Measurements from ENCODE around the gene TGFA.

The TGFA gene

DNA sequence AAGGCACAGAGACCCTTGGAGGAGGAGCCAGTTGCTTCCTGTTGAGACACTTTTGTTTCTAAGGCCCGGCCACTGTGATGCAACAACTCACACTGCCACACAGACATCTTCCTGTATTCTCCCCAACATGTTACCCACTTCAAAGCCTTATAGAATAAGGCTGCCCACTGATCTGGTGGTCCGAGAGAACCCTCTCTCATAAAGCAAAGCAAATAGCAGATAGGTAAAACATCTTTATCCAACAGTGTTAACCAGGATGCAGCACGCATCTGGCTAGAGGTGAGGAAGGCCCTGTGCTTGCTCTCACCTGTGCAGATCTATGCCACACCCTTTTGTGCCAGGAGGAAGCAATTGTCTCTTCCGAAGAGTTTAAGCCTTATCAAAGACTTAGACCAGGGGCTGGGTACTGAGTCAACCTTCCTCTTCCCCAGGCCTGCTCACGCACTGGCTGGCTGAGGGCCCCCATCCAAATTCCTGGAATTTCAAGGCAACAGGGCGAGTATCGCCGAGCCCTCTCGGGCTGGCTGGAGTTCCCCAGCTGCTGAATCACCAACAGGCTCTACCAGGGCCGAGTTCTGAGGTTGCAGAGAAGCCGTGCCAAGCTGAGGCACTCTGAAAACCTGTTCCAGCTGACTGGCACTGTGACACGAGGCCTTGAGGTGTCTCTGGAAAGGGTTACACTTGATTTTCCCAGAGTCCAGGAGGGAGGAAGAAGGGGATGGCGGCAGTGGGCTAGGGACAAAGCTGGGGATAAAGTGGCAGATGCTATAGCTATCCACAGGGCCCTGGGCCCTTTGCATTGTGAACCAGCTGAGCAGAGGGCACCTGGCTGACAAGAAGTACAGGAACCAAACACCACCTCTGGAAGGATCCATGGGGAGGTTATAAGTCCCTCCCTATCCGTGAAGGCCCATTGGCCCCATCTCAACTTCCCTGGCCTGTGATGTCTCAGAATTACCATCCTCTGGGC lies 29.3 kb downstream of the TGFA start:
- no peaks in the 10 kb centered on the region for H3K9me3 Mint-ChIP-seq
- H3K4me1 Mint-ChIP-seq (ENCODE audit: low read depth) = peaks cover 20% of the 10 kb centered on the region
- H3K36me3 Mint-ChIP-seq (ENCODE audit: low read depth) = no peaks in the 10 kb centered on the region
- H3K27ac Mint-ChIP-seq = peak overlapping the region; percentile 46
- H3K27me3 Mint-ChIP-seq = no peaks in the 10 kb centered on the region
- DNase-seq = peak; percentile 37
- H3K4me3 Mint-ChIP-seq = no peak overlapping the region

DNA sequence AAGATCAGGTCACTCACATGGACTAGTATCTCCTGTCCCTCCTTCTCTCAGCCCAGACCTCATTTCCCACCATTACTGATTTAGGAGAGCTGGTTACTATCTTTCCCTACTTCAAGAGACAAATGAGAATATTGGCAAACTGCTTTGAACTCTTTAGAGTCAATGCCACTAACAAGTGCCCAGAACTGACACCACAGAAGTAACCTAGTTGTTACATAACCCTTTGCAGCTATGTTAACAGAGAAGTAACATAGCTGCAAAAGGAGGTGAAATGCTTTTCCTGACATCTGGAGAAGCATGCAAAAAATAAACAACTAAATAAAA lies 30.0 kb downstream of the TGFA start:
- H3K9me3 Mint-ChIP-seq = no peaks in the 10 kb centered on the region
- H3K36me3 Mint-ChIP-seq (ENCODE audit: low read depth) = no peaks in the 10 kb centered on the region
- peaks cover 20% of the 10 kb centered on the region for H3K4me1 Mint-ChIP-seq (ENCODE audit: low read depth)
- no peak for DNase-seq
- H3K27me3 Mint-ChIP-seq = no peaks in the 10 kb centered on the region
- H3K4me3 Mint-ChIP-seq = no peak overlapping the region
- H3K27ac Mint-ChIP-seq = peak overlapping the region; percentile 46

GRCh38 chr2:70522627-70523026 lies 31.0 kb downstream of the TGFA start:
- Mint-ChIP-seq H3K4me1 (ENCODE audit: low read depth) (peaks cover 20% of the 10 kb centered on the region), H3K27me3 (no peaks in the 10 kb centered on the region), H3K27ac (no peak overlapping the region), H3K9me3 (no peaks in the 10 kb centered on the region), H3K36me3 (ENCODE audit: low read depth) (no peaks in the 10 kb centered on the region), H3K4me3 (no peak overlapping the region)
- DNase-seq = no peak

- peaks cover 29% of the 10 kb centered on the region for H3K4me1 Mint-ChIP-seq (ENCODE audit: low read depth)
- H3K9me3 Mint-ChIP-seq = no peaks in the 10 kb centered on the region
- DNase-seq = no peak
- no peaks in the 10 kb centered on the region for H3K36me3 Mint-ChIP-seq (ENCODE audit: low read depth)
- no peak overlapping the region for H3K4me3 Mint-ChIP-seq
- no peaks in the 10 kb centered on the region for H3K27me3 Mint-ChIP-seq
- no peak overlapping the region for H3K27ac Mint-ChIP-seq
These were observed 32.8 kb downstream of the TGFA start for GRCh38 chr2:70520825-70521224.

- DNase-seq = no peak
- Mint-ChIP-seq H3K9me3 (no peaks in the 10 kb centered on the region), H3K27ac (no peak overlapping the region), H3K4me1 (ENCODE audit: low read depth) (peaks cover 24% of the 10 kb centered on the region), H3K4me3 (no peak overlapping the region), H3K27me3 (no peaks in the 10 kb centered on the region), H3K36me3 (ENCODE audit: low read depth) (no peaks in the 10 kb centered on the region)
These were observed 34.2 kb downstream of the TGFA start for GRCh38 chr2:70519453-70519852.

DNA sequence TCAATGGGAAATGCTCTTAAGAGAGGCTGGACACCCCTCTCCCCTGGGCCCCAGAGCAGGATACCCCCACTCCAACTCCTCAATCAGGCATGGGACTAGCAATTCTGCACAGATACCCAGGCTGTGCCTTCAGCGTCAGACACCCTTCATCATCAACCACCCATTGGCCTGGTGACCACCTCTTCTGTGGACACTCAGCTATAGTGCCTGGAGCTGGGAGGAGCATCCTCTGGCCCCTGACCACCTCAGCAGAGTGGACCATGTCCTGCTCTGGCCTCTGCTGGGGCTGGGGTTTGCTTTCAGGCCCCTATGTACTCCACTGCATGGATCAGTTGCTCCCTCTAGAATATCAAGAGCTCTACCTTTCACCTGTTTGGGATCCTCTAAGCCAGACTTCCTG lies 35.1 kb downstream of the TGFA start:
- H3K36me3 Mint-ChIP-seq (ENCODE audit: low read depth) = no peaks in the 10 kb centered on the region
- no peaks in the 10 kb centered on the region for H3K27me3 Mint-ChIP-seq
- no peak for DNase-seq
- no peaks in the 10 kb centered on the region for H3K9me3 Mint-ChIP-seq
- H3K4me1 Mint-ChIP-seq (ENCODE audit: low read depth) = peaks cover 15% of the 10 kb centered on the region
- H3K27ac Mint-ChIP-seq = no peak overlapping the region
- no peak overlapping the region for H3K4me3 Mint-ChIP-seq

- Mint-ChIP-seq H3K4me3 (no peak overlapping the region), H3K27me3 (no peaks in the 10 kb centered on the region), H3K27ac (no peak overlapping the region), H3K4me1 (ENCODE audit: low read depth) (peaks cover 11% of the 10 kb centered on the region), H3K36me3 (ENCODE audit: low read depth) (no peaks in the 10 kb centered on the region), H3K9me3 (no peaks in the 10 kb centered on the region)
- DNase-seq = no peak
These were observed 35.8 kb downstream of the TGFA start for GRCh38 chr2:70517804-70518203.

- Mint-ChIP-seq H3K4me1 (ENCODE audit: low read depth) (peaks cover 11% of the 10 kb centered on the region), H3K36me3 (ENCODE audit: low read depth) (no peaks in the 10 kb centered on the region), H3K4me3 (no peak overlapping the region), H3K9me3 (no peaks in the 10 kb centered on the region), H3K27me3 (no peaks in the 10 kb centered on the region), H3K27ac (no peak overlapping the region)
- no peak for DNase-seq
These were observed 37.0 kb downstream of the TGFA start for GRCh38 chr2:70516596-70516995.

GRCh38 chr2:70515938-70516337 lies 37.7 kb downstream of the TGFA start:
- no peak overlapping the region for H3K27ac Mint-ChIP-seq
- H3K36me3 Mint-ChIP-seq (ENCODE audit: low read depth) = no peaks in the 10 kb centered on the region
- H3K9me3 Mint-ChIP-seq = no peaks in the 10 kb centered on the region

GRCh38 chr2:70514612-70515055 lies 39.0 kb downstream of the TGFA start:
- H3K27ac Mint-ChIP-seq = no peak overlapping the region
- H3K4me3 Mint-ChIP-seq = no peak overlapping the region
- H3K4me1 Mint-ChIP-seq (ENCODE audit: low read depth) = peaks cover 11% of the 10 kb centered on the region
- DNase-seq = no peak
- no peaks in the 10 kb centered on the region for H3K27me3 Mint-ChIP-seq
- no peaks in the 10 kb centered on the region for H3K36me3 Mint-ChIP-seq (ENCODE audit: low read depth)
- no peaks in the 10 kb centered on the region for H3K9me3 Mint-ChIP-seq

More at GRCh38 chr2:70515938-70516337, 37.7 kb downstream of the TGFA start:
- Mint-ChIP-seq H3K27me3 (no peaks in the 10 kb centered on the region), H3K4me3 (no peak overlapping the region), H3K4me1 (ENCODE audit: low read depth) (peaks cover 11% of the 10 kb centered on the region)
- DNase-seq = no peak

- Mint-ChIP-seq H3K4me1 (ENCODE audit: low read depth) (peaks cover 11% of the 10 kb centered on the region), H3K4me3 (no peak overlapping the region), H3K27ac (no peak overlapping the region), H3K27me3 (no peaks in the 10 kb centered on the region), H3K36me3 (ENCODE audit: low read depth) (no peaks in the 10 kb centered on the region), H3K9me3 (no peaks in the 10 kb centered on the region)
- DNase-seq = no peak
These were observed 39.9 kb downstream of the TGFA start for GRCh38 chr2:70513738-70514137.

DNA sequence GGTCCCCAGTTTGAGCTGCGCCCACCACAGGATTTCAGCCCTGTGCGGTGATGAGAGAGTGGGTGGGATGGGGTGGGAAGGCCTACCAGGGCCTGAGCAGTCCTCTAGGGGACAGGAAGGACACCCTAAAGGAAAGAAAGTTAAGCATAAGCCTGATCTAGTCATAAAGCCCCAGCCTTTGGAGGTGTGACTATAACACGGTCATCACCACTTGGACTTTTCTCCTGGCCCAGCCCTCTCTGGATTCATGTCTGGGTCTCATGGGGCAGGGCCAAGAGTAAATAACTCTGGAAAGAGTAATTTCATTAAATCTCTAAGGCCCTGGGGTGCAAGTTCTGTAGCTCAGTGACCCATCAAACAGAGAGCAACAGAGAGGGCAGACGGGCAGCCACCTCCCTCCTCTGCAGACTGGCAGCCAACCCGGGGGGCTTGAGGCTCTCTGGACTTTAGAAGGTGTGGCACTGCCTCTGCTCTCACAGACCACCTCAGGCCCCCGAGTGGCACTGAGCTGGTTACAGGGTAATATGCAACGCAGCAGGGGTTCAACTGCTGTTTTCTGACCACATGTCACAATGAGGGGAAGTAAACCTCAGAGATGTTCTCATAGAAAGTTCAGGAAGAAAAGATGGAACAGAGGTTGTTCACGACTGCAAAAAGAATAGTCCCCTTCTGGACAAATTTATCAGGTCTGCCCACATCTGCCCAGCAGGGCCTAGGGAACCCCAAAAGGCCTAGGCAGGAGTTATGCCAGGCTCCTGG lies 41.5 kb downstream of the TGFA start:
- DNase-seq = no peak
- Mint-ChIP-seq H3K27me3 (no peaks in the 10 kb centered on the region), H3K9me3 (no peaks in the 10 kb centered on the region), H3K4me3 (no peak overlapping the region), H3K4me1 (ENCODE audit: low read depth) (peaks cover 11% of the 10 kb centered on the region), H3K27ac (no peak overlapping the region), H3K36me3 (ENCODE audit: low read depth) (no peaks in the 10 kb centered on the region)

GRCh38 chr2:70510313-70510712 lies 43.3 kb downstream of the TGFA start:
- DNase-seq = no peak
- no peaks in the 10 kb centered on the region for H3K9me3 Mint-ChIP-seq
- H3K27me3 Mint-ChIP-seq = no peaks in the 10 kb centered on the region
- no peaks in the 10 kb centered on the region for H3K4me1 Mint-ChIP-seq (ENCODE audit: low read depth)
- H3K36me3 Mint-ChIP-seq (ENCODE audit: low read depth) = no peaks in the 10 kb centered on the region
- no peak overlapping the region for H3K27ac Mint-ChIP-seq
- no peak overlapping the region for H3K4me3 Mint-ChIP-seq

GRCh38 chr2:70509565-70509964 lies 44.1 kb downstream of the TGFA start:
- H3K36me3 Mint-ChIP-seq (ENCODE audit: low read depth) = no peaks in the 10 kb centered on the region
- no peaks in the 10 kb centered on the region for H3K27me3 Mint-ChIP-seq
- no peak for DNase-seq
- no peaks in the 10 kb centered on the region for H3K9me3 Mint-ChIP-seq
- no peak overlapping the region for H3K4me3 Mint-ChIP-seq
- no peaks in the 10 kb centered on the region for H3K4me1 Mint-ChIP-seq (ENCODE audit: low read depth)
- H3K27ac Mint-ChIP-seq = no peak overlapping the region

Measured in activated T-cell treated with anti-CD3 and anti-CD28 coated beads, Interleukin-2, amount 50 U/mL, for 24 hours (primary cell).